SH-SY5Y (cell line): ENCODE data around the gene FBXW11.

Source experiments
- GATA2 ChIP-seq: IDR thresholded peaks from 2 replicates; pipeline ENCODE4 v1.6.1; 2011; ENCODE audit warnings: mild to moderate bottlenecking, low read depth, low read length
- GATA3 ChIP-seq: IDR thresholded peaks from 2 replicates; pipeline ENCODE4 v1.6.1; 2011; ENCODE audit warnings: low read depth, mild to moderate bottlenecking, low read length, moderate library complexity

- TF ChIP-seq GATA2 (no peak), GATA3 (no peak)
These were observed 167.3 kb downstream of the FBXW11 start for GRCh38 chr5:171839112-171839511.
